Hepatic stellate cell (primary cell): ENCODE data around the gene COX7A2.

Experiments
- DNase-seq: peaks from one replicate; pipeline ENCODE4 v3.0.0; 2011; ENCODE audit warnings: low spot score

COX7A2 gene

DNA sequence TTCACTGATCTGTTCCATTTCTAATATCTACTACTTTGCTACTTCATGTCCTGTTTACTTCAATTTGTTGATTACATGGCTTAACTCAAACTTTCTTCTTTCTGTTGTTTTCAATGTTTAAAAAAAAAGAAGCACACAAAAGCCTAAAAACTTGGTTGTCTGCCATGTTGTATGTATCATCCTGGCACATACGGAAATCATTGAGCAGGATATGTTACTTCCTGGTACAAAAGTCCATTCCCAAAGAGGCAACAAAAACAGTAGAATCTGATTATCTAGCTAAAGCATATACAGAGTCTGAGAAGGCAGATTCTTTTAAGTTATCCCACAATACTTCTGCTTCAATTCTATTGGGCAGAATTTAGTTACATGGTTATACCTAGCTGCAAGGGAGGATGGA, 23.2 kb downstream of the COX7A2 start:
- no peak for DNase-seq

DNA sequence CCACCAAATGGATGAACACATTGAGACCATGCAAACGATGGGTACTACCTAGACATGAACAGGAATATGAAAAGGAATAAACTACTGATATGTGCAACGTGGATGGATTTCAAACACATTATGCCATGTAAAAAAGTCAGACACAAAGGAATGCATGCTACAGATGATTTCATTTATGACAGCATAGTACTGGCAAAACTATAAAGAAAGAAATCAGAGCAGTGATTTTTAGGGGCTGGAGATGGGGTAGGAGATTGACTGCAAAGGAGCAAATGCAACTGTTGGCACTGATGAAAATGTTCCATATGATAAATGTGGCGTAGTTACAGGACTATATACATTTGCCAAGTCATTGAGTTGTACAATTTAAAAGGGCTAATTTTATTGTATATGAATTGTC, 24.3 kb downstream of the COX7A2 start:
- no peak for DNase-seq

DNA sequence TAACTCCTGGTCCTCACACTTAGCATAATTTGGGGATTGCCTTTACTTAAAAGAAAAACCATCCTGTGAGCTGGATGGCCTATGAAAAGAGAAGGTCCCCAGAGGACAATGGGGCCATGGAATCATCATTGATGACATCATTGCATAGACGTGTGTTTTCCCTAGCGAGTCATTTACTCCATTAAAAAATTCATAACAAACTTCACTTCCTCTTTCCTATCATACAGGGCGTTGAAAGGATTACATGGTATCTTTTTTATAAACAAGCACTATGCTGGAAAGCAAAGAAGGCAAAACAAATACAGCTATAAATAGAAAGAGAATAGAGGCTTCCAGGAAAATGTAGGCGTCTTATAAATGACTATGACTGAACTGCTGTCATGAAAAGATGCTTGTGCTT, 26.4 kb downstream of the COX7A2 start:
- DNase-seq = peak; percentile 29

DNA sequence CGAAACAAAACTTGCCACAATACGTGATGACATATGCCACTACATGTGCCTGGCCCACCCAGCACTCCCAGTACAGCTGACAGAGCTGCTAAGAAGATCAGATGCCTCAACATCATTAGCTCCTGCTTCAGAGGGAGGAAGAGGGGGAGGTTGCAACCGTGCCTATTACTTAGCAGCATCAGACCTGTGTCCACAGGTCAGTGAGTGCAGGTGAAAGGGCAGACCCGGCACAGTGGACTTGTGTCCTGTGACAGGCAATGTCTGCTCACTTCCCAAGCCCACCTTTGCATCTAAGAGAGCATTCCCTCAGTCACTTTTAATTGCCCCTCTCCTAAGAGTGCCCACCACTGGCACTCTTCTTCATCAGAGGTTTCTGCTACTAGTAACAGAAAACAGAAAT, 28.3 kb downstream of the COX7A2 start:
- no peak for DNase-seq

DNA sequence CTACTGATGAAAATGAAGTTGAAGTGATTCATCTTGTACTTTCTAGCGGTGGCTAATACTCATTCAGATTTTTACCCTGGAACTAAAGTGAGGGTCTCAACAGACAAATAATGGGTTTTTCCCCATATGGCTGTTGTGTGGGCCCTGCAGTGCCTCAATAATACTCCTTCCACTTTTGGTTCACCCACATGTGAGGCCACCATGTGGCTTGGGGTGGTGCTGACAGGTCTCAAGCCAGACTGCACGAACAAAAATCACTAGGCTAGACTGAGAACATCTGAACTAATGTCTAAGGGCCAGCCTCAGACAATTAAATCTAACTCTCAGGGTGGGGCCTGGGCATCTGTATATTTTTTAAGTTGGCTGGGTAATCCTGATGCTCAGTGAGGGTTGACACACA, 29.9 kb downstream of the COX7A2 start:
- no peak for DNase-seq

DNA sequence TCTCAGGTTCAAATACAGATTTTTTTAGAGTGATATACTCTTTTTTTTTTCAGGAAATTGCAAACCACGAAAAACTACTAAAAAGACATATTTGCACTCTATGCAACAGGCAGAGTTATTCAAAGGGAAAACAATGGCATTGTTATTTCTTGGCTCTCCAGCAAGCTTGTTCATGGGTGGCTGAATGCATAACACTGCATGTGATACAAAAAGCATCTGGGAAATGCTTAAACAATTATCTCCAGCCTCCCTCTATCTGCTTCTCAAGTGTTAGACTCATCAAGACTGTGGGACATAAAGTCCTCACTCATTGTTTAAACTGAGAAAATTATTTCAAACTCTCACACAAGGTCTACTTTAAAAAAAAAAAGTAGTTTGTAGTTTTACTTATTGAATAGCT, 30.5 kb downstream of the COX7A2 start:
- DNase-seq = no peak

DNA sequence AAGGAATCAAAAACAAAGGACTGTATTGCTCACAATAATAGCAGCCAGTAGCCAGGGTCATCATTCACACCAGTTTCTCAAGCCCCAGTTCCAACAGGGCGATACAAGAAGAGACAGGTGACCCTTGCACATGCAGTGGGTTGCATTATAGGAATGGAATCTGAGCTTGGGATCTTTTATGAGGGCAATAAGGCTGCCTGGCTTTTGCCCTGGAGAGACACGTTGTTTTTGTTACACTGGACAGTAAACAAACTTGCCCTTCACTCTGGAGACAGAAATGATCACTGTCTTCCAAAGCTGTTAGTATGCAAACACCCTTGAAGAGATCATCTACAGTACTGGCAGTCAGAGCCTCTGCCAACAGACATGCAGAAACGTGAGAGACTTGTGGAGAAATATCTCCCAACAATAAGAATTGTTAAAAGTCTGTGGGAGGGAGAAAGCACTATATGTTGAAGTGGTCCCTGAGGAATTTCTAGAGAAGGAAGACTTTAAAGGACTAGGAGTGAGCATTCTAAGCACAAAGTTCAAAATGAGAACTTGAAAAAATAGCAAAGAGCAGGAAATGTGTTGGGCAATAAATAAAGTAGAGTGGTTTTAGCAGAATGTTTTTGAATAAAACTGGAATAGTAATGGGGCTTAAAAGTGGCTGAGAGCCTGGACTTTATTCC, 31.5 kb downstream of the COX7A2 start:
- no peak for DNase-seq

DNA sequence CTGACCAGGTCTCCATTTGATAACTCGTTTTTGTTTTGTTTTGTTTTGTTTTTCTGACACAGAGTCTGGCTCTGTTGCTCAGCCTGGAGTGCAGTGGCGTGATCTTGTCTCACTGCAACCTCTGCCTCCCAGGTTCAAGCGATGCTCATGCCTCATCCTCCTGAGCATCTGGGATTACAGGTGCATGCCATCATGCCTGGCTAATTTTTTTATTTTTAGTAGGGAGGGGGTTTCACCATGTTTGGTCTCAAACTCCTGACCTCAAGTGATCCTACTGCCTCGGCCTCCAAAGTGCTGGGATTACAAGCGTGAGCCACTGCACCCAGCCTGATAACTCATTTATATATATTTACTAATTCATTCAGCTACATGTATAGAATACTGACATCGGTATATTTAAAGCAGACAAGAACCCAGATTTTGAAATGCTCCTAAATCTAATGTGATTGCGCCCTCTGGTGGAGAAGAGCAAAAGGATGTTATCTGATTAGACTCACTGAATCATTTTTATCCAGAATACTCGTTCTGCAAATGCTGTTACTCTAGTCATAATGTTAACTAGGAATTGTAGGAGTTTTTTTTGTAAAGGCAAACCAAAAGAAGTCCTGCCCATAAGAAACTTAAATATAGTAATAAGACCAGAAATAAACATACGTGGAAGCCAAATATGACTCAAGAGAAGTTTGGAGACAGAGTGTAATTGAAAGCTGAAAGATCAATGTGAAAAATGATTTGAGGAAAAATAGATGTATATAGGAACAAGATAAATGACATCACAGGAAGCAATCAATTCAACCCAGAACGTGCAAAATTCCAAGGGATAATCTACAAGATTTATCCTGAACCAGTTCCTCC, 32.5 kb downstream of the COX7A2 start:
- peak; percentile 26 for DNase-seq

DNA sequence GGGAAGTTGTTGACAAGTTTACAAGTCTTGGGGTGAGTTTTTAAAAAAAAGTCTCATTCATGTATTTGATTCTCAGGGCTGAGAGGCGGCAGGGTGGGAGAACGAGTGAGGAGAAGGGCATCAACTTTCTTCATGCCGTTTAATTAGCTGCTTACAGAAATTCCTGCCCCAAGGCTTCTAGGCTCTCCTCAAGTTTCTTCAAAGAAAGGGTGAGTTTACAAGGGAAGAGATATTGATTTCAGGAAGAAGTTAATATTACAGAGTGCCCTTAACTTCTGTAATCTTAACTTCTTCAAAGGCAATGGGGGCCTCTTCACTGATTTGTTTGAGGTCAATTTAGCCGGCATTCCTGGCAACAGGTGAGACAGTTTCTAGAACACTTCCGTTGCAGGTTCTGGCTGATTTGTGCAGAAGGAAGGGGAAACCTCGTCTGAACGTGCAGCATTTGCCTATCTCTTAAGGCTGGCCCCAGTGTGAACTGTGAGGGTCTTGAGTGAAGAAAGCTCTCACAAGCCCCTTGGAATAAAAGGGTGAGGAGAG, 34.3 kb downstream of the COX7A2 start:
- no peak for DNase-seq

DNA sequence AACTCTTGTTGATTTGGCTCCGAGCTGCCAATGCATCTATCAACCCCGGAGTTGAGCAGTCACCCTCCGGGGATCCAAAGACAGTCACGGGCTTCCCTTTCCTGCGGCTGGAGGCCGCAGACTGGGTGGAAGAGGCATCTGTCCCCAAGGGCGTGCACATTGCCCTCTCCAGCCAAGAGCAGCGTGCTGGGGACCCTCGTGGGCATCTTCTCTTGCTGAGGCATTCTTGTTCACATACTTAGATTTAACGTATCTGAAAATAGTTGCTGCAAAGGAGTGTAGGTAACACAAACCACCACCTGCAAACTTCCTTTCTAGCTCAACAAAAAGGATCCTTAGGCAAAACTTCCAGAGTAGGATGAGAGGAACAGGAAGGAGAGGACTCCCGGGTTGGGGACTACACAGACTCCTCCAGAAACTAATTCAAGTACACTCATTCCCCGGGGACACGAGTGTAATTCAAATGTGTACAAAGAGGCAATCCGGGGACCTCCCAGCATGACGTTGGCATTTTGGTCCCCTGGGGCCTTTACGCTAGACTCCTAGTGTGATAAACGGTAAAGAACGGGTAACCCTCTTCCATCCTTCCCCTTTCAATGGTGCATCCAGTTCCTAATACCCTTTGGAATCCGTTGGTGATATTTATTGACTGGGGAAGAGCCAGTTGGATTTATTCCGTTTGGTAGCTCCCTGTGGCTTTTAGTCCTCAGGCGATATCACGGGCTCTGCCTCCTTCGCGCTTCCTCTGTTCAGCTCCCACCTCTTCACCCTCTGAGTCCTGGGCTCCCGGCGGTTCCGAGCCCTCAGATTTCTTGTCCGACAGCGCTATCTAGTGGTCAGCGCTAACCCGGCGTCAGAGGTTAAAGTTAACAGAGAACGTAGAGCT, 35.1 kb downstream of the COX7A2 start:
- DNase-seq = peak; percentile 67

DNA sequence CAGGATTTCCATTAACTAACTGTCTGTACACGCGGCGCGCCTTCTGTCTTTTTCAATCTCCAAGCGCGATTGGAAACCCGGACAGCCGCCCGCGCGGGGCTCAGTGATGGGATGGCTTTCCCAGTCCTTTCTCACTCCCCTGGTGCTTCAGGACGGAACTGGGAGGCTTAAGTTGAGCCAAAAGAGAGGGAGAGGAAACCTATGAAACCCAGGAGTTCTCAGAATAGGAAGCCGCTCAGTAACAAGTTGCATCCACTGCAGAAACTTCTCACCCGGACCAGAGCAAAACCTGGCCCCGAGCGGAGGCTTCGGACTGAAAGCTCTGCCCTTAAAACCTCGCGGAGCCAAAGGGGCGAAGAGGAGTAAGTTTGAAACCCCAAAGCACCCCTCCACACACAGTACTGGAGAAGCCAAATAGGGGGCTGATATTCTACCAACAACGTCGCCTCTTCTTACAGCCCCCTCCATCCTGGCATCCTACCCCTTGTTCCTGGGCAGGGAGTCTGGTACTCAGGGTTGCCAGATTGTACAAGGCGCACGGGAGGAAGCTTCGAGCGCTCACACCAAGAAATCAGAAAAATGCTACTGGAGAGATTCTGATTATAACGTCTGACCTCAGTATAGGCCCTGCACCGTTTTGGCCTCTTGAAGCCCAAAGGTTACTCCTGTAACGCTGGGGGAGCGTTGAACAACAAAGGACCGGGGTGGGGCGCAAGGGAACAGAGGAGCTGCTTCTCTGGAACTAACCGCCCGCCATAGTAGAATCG, 36.8 kb downstream of the COX7A2 start:
- peak; percentile 61 for DNase-seq

DNA sequence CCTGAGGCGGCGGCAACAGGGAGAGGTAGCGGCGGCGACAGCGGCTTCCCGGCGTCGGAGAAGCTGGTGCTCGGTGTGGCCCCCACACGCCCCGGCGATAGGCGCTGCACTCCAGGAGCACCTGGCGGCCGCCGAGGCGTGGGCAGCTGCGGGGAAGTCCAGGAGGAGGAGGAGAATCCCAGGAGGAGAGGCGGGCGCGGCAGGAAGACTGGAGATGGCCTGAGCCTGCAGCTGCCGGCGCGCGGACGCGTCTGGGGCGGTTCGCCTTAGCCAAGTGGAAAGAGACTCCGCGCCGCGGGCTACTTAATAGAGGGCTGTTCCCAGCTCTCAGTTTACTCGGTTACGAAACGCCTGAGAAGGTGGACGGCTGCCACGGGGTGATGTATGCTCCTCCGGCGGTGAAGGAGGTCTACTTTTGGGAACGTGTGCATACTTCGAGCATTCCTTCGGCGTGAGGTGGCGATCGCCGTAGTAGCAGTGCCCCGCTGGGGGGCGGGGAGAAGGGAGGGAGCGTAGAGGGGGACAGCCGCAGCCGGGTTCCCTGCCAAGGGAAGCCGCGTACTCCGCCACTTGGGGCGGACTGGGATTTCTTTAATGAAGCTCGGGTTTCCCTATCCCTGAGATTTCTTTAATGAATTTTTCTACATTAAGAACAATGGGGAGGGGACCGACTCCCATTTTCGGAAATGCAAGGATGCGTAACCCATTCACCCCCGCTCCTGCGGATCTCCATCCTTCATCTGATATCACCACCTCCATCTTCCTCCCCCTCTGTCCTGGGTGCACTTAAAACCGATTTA, 37.6 kb downstream of the COX7A2 start, which contains the start of gene COL12A1:
COL12A1 (minus strand) TSS at position 278 of the 800 bp plus-strand sequence. CDS start 3,261 bp downstream, outside the sequence.
- peak; percentile 94 for DNase-seq

DNA sequence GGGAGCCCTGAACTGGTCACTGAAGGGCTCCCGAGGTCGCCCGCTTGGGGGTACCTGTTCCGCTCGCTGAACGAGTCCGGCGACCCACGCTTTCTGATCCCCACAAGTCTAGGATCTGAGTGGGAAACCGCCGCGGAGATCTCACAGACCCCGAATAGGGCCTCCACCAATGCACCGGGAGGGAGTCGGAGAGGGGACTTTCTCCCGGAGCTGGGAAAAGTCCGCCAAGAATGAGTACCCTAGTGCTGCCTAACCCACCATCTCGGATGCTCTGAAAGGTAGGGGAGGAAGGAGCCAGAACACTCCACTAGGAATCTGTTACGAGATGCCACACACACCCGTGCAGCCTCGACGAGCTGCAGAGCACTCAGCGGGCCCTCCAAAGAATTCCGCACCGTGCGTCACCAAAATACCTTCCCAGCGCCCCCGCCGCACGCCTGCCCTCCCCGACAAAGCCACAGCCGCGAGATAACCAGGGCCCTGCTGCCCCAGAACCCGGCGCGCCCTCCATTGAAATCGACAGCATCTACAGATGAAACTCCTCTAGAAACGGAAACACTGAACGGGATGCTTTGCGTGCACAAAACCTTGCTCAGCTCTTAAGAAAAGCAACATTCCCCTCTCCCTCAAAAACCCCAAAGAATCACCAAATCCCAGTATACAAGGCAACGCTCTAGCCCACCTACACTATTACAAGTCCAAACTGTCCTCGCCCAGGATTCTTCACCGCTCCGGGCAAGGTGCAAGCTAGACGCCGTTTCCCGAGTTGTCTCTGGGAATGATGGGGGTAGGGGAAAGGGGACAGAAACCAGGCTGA, 38.4 kb downstream of the COX7A2 start:
- peak; percentile 74 for DNase-seq

DNA sequence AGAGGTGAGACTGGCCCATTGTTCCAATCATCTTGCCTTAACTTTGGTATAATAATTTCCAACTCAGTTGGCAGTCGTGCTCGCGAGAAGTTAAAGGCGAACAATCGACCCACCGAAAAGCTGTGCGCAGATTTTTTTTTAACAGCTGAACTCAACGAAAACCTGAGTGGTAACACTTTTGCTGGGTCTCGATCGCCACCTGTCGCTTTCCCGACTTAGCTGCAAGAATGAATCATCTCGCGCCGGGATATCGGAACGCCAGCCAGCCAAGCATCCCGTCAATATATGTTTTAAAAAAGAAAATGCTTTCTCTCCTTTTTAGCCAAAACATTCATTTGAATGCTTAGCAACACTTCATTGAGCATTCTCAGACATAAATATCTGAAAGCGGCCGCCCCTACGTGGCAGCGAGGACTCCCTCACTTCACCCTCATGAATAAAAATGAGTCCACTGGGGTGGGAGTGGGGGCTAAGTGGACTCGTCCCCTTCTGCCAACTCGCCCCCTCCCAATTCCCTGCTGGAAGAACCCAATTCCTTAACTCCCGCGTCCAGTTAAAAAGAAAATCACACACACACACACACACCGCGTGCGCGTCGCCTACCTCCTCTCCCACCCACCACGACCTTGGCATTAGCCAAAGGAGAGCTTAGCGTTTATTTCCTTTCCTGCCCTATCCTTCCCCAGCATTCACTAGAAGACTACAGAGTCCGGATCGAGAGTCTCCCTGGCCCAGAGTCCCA, 39.2 kb downstream of the COX7A2 start:
- peak; percentile 81 for DNase-seq

DNA sequence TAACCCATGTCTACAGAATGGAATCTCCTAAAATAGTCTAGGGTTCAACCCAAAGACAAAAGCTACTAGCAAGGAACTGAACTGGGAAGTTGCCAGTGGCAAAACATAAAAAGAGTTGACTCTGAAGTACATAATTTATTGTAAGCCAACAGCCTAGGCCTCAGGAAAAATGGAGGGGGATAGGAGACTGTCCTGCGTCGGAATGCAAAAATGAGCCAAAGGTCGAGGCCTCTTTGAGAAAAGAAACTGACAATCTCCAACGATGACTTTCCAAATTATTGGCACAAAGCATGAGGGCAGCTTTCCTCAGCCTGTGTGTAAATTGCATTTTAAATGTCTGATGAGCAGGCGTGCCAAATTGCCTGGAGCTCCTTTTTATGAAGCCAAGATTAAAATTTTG, 39.9 kb downstream of the COX7A2 start:
- DNase-seq = peak; percentile 11

DNA sequence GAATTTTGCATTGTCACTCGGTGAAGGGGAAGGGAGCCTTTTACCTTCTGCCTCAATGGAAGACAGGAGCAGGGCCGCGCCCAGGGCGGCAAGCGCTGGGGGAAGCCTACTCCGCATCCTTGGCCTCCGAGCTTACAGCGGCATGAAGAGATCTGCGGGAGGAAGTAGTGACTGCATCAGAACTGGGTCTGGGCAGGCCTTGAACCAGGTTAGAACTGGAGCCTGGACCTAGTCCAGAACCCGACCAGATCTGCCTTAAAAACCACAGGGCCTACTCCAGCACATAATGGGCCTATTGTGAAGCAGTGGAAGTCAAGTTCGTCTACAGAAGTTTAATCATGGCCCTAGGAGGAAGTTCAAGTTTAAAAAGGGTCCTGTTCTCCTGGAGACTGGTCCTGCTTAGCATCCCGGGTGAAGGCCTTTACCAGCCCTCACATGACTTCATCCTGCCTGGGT, 40.9 kb downstream of the COX7A2 start:
- DNase-seq = peak; percentile 17

DNA sequence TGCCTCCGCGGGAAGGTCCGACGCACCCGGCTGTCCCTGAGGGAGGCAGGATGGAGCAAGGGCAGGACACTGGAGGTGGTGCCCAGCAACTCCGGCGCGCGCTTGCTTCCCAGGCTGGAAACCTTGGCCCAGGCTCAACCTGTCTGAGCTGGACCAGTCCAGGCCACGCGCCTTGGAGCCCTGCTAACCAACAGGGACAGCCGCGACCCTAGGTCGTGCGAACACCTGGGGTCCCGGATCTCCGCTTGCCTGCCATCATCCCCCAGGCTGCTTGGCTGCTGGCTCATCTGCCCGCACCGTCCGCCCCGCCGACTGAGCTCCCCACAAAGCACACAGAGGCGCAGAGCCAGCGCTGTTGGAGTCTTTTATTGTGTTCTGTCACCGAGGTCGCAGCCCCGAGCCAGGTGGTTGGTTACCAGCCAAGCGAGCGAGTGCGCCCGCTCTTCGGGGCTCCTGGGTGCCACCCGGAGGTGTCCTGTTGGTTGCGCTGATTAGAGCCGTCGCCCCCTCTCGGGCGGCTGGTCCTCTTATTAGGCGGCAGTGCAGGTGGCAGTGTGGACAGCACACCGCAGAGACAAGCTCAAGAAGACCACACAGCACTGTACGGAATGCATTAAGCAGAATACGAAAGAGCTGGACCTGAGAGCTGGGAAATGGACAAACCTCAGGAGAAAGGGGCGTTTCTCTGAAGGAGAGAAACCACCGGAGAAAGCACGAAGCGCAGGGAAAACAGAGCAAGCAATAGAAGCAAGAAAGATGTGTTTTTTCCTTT, 41.5 kb downstream of the COX7A2 start:
- no peak for DNase-seq

DNA sequence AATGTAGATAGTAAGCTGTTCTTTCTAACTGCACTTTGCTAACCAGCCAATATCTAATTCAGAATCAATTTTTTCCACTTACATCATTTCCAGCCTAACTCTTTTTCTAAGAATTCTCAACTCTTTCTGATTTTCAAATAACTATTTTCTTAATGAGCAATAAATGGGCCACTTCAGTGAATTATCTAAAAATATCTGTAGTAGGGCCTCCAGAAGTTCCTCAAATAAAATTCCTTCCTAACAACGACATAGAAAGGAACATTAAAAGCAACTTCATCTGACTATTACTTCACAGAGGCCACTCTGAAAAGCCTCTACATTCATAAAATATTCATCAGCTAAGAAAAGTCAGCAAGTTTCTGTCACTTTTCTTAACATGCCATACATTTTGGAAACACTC, 42.6 kb downstream of the COX7A2 start:
- DNase-seq = peak; percentile 23
